Melanocyte of skin (primary cell): ENCODE results near the gene RBM41. TPM values are rescaled to one million over a fixed set of nuclear protein-coding genes. Genes with fewer than 3 reads are reported as not detected.

Experiments used
- total RNA-seq, 2 donors: library from RNA; depleted of rRNA; stranded (reverse); fragments of >200 nt; gene quantifications; 2 replicates each; pipeline ENCODE4 v1.2.3, GENCODE V29; 2012

RBM41 gene
- 10 to 100 TPM; 11.7 to 22.7 TPM for total RNA-seq

DNA sequence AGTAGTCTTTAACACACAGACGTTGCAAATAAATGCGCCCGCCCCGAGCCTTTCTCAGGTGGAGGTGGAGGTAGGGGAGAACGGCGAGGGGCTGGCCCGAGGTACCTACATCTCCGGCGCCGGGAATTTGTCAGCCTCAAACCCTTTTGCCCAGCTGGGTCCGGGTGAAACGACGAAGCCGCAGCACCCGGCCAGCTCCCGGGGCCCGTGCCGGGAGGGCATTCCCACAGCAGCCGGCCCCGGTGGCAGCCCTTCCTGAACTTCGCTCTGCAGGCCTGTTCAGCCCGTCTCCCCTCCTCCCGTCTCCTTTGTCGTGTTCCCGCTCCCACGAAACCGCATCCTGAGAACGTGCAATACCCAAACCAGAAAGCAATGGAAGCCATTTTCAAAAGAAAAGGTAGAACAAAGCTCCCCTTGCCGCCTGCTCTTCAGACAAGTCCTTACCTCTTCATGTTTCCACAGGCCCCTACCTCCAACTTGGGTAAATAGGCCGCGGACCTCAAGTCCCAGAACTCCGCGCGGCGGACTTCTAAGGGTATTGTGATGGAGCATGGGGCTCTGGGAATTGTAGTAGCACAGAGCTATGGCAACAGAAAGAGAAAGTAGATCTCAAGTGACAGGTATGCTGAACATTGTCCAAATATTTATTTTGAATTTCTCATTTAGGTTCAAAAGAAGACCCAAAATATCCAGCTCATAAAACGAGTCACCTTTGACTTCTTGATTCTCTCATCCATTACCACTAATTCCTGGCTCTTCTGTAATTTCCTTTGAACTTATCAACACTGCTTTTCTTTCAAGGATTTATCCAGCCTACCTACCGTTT is at the start of gene RBM41:
Gene RBM41 (minus strand): TSS at position 501 of the 826 bp plus-strand sequence. CDS start 49 bp downstream, at position 452.

Other genes starting within 250 kb of the RBM41 start
- not detected for gene RIPPLY1, start 215.5 kb downstream of the RBM41 start, total RNA-seq
- not detected for gene CLDN2, start 198.4 kb downstream of the RBM41 start, total RNA-seq
- 10 to 100 TPM; 10.3 to 13.8 TPM for gene MORC4, start 118.6 kb downstream of the RBM41 start, total RNA-seq
- gene NUP62CL, start 87.6 kb upstream of the RBM41 start, total RNA-seq = 1 to 10 TPM in 1 of 2 donors, under 1 TPM in 1; 0.34 to 2.0 TPM
- not detected for gene DNAAF6, start 87.8 kb upstream of the RBM41 start, total RNA-seq